ENCODE results near the gene PLPP2.

PLPP2 gene

DNA sequence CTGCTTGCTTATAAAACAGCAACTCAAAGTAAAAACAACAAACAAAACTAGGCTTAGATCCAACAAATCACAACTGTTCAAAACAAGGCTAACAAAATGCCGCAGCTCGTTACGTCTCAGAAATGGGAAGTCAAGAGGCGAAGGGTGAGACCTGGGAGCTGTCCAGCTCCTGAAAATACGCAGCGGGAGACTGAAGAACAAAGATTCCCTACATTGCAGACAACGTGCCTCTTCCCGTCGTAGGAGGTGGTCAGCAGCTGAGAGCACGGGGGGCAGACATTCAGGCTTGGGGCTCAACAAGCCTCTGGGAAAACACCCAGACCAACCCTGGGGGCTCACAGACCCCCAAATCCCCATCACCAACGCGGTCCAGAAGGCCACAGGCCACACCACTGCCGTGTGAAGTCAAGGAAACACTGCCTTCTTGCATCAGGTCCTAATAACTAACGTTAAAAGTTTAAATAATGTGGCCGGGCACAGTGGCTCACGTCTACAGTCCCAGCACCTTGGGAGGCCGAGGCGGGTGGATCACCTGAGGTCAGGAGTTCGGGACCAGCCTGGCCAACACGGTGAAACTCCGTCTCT is 13.5 kb downstream of the PLPP2 start:
- TF ChIP-seq, protein P1, sequence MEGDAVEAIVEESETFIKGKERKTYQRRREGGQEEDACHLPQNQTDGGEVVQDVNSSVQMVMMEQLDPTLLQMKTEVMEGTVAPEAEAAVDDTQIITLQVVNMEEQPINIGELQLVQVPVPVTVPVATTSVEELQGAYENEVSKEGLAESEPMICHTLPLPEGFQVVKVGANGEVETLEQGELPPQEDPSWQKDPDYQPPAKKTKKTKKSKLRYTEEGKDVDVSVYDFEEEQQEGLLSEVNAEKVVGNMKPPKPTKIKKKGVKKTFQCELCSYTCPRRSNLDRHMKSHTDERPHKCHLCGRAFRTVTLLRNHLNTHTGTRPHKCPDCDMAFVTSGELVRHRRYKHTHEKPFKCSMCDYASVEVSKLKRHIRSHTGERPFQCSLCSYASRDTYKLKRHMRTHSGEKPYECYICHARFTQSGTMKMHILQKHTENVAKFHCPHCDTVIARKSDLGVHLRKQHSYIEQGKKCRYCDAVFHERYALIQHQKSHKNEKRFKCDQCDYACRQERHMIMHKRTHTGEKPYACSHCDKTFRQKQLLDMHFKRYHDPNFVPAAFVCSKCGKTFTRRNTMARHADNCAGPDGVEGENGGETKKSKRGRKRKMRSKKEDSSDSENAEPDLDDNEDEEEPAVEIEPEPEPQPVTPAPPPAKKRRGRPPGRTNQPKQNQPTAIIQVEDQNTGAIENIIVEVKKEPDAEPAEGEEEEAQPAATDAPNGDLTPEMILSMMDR (IDR thresholded peaks at IDR 0.05): no peak
- no peaks in the 10 kb centered on the region for H3K9me3 ChIP-seq
- H3K27me3 ChIP-seq: peaks cover 37% of the 10 kb centered on the region
- H3K27ac ChIP-seq: no peak overlapping the region
- no peaks in the 10 kb centered on the region for H3K36me3 ChIP-seq
- no peak overlapping the region for H3K4me3 ChIP-seq (ENCODE audit: low read depth in 1 of 2, low read length in 1 of 2)
- no peaks in the 10 kb centered on the region for H3K4me1 ChIP-seq (ENCODE audit: control insufficient read depth in 1 of 2, insufficient read depth in 1 of 2, low read depth in 1 of 2, low read length in 1 of 2)

- TF ChIP-seq, protein P1 (IDR thresholded peaks at IDR 0.05): no peak
- no peak overlapping the region for H3K27ac ChIP-seq
- H3K27me3 ChIP-seq: peaks cover 39% of the 10 kb centered on the region
- H3K9me3 ChIP-seq: no peaks in the 10 kb centered on the region
- no peak overlapping the region for H3K4me3 ChIP-seq (ENCODE audit: low read depth in 1 of 2, low read length in 1 of 2)
- H3K4me1 ChIP-seq (ENCODE audit: control insufficient read depth in 1 of 2, insufficient read depth in 1 of 2, low read depth in 1 of 2, low read length in 1 of 2): no peaks in the 10 kb centered on the region
- H3K36me3 ChIP-seq: no peaks in the 10 kb centered on the region
Observed at GRCh38 chr19:277131-277530, 14.1 kb downstream of the PLPP2 start.

GRCh38 chr19:275958-276646 is 15.1 kb downstream of the PLPP2 start:
- Histone ChIP-seq H3K4me3 (ENCODE audit: low read depth in 1 of 2, low read length in 1 of 2) (no peak overlapping the region), H3K36me3 (no peaks in the 10 kb centered on the region), H3K27ac (no peak overlapping the region), H3K9me3 (no peaks in the 10 kb centered on the region), H3K4me1 (ENCODE audit: control insufficient read depth in 1 of 2, insufficient read depth in 1 of 2, low read depth in 1 of 2, low read length in 1 of 2) (no peaks in the 10 kb centered on the region), H3K27me3 (peaks cover 46% of the 10 kb centered on the region)
- TF ChIP-seq, protein P1 (IDR thresholded peaks at IDR 0.05): no peak

GRCh38 chr19:275000-275399 is 16.2 kb downstream of the PLPP2 start:
- no peaks in the 10 kb centered on the region for H3K36me3 ChIP-seq
- TF ChIP-seq, protein P1 (IDR thresholded peaks at IDR 0.05): no peak
- no peaks in the 10 kb centered on the region for H3K4me1 ChIP-seq (ENCODE audit: control insufficient read depth in 1 of 2, insufficient read depth in 1 of 2, low read depth in 1 of 2, low read length in 1 of 2)
- peaks cover 46% of the 10 kb centered on the region for H3K27me3 ChIP-seq
- H3K9me3 ChIP-seq: no peaks in the 10 kb centered on the region
- no peak overlapping the region for H3K27ac ChIP-seq
- no peak overlapping the region for H3K4me3 ChIP-seq (ENCODE audit: low read depth in 1 of 2, low read length in 1 of 2)

GRCh38 chr19:273393-273792 is 17.8 kb downstream of the PLPP2 start:
- no peaks in the 10 kb centered on the region for H3K9me3 ChIP-seq
- no peak overlapping the region for H3K4me3 ChIP-seq (ENCODE audit: low read depth in 1 of 2, low read length in 1 of 2)
- TF ChIP-seq, protein P1 (IDR thresholded peaks at IDR 0.05): no peak
- H3K27ac ChIP-seq: no peak overlapping the region
- no peaks in the 10 kb centered on the region for H3K36me3 ChIP-seq
- H3K27me3 ChIP-seq: peaks cover 53% of the 10 kb centered on the region
- H3K4me1 ChIP-seq (ENCODE audit: control insufficient read depth in 1 of 2, insufficient read depth in 1 of 2, low read depth in 1 of 2, low read length in 1 of 2): no peaks in the 10 kb centered on the region

Data from neutrophil (primary cell).